22Rv1 (cell line): ENCODE results near the gene ODAD3.
A peak's percentile ranks its signal among the peaks of the same experiment; 100 is the strongest.

Source experiments
- H3K27ac ChIP-seq: fragments of 450-650 bp; 2 replicates; pipeline ENCODE4 v1.5.1; 2017
- ZFX ChIP-seq: fragments of 450-650 bp; IDR thresholded peaks from 2 replicates; pipeline ENCODE4 v1.6.1; 2017; ENCODE audit warnings: antibody characterized with exemption, borderline replicate concordance
- TF ChIP-seq, protein P1 (sequence below): fragments of 450-650 bp; IDR thresholded peaks from 2 replicates; pipeline ENCODE4 v1.5.1; 2017; ENCODE audit warnings: mild to moderate bottlenecking

ODAD3 gene

DNA sequence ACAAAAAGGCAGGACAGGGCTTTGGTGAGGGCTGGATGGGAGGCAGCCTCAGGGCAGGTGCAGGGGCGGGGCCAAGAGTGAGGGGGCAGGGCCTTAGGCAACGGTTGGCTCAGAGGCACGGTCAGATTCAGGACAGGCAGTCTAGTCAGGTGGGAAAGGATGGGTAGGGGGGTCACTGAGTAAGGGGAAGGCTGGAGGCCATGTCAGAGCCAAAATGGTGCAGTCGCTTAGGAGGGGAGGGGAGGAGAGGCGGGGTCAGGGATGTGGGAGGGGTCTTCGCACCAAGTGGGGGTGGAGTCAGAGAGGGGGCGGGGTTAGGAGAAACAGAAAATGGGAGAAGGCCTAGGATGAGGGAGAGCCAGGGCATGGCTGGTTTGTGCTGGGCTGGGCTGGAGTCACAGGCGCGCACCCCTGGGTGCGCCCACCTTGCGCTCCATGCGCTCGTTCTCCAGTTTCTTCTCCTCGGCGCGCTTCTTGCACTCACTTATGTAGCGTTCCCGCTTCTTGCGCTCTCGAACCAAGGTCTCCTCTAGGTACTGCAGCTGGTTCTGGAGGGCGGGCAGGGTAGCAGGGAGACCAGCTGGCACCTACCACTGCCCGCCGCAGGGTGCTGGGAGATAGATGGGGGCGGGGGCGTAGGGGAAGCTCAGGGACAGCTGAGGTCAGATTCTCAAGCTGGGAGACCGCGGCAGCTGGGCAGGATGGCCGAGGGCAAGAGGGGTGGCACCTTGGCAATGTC, 9.0 kb downstream of the ODAD3 start:
- no peak overlapping the region for H3K27ac ChIP-seq
- TF ChIP-seq ZFX: no peak

DNA sequence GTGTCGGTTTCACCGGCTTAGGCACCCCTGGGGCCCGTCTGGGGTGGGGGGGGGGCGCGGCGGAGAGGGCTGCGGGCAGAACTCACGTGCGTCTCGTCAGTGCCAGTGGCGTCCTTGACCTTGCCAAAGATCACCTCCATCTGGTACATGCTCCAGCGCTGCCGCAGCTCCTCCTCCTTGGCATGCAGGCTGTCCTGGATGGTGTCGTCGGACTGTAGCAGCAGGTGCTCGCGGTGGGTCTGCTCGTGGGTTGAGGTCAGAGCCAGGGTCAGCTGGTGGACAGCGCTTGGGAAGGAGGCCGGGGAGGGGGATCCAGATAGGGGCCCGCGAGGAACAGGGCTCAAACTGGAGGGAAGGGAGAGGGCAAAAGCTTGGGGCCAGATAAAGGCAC, 11.1 kb downstream of the ODAD3 start:
- TF ChIP-seq, protein P1, sequence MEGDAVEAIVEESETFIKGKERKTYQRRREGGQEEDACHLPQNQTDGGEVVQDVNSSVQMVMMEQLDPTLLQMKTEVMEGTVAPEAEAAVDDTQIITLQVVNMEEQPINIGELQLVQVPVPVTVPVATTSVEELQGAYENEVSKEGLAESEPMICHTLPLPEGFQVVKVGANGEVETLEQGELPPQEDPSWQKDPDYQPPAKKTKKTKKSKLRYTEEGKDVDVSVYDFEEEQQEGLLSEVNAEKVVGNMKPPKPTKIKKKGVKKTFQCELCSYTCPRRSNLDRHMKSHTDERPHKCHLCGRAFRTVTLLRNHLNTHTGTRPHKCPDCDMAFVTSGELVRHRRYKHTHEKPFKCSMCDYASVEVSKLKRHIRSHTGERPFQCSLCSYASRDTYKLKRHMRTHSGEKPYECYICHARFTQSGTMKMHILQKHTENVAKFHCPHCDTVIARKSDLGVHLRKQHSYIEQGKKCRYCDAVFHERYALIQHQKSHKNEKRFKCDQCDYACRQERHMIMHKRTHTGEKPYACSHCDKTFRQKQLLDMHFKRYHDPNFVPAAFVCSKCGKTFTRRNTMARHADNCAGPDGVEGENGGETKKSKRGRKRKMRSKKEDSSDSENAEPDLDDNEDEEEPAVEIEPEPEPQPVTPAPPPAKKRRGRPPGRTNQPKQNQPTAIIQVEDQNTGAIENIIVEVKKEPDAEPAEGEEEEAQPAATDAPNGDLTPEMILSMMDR: no peak
- no peak for TF ChIP-seq ZFX
- H3K27ac ChIP-seq: peak overlapping the region; percentile 79; the same call in 1 of the 2 replicates

DNA sequence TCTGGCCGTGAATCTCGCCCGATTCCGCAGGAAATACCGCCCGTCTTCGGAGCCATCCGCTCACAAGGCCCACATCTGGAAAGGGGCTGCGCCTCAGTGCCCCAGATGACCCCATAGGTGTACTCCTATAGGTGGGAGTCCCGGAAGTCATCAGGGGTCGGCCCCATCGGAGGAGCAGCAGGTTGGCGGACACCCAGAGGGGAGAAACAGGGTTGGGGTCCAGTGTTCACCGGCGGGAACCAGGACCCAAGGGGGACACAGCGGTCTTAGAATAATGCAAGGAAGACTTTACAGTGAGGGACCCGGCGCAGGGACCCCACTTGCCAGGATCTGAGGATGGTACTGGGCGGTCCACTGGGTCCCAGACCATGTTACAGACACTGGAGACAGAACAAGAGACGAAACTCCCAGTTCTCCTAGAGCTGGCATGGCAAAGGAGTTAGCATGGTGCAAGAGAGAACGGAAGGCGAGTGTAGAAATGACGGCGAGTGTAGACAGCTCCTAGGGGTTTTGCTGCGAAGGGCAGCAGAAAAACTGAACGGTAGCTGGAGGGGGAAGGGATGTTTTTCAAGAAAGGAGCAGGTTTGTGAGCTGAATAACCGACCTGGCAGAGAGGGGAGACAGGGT, 11.6 kb downstream of the ODAD3 start:
- H3K27ac ChIP-seq: peak overlapping the region; percentile 79
- no peak for TF ChIP-seq ZFX
- TF ChIP-seq, protein P1: no peak

DNA sequence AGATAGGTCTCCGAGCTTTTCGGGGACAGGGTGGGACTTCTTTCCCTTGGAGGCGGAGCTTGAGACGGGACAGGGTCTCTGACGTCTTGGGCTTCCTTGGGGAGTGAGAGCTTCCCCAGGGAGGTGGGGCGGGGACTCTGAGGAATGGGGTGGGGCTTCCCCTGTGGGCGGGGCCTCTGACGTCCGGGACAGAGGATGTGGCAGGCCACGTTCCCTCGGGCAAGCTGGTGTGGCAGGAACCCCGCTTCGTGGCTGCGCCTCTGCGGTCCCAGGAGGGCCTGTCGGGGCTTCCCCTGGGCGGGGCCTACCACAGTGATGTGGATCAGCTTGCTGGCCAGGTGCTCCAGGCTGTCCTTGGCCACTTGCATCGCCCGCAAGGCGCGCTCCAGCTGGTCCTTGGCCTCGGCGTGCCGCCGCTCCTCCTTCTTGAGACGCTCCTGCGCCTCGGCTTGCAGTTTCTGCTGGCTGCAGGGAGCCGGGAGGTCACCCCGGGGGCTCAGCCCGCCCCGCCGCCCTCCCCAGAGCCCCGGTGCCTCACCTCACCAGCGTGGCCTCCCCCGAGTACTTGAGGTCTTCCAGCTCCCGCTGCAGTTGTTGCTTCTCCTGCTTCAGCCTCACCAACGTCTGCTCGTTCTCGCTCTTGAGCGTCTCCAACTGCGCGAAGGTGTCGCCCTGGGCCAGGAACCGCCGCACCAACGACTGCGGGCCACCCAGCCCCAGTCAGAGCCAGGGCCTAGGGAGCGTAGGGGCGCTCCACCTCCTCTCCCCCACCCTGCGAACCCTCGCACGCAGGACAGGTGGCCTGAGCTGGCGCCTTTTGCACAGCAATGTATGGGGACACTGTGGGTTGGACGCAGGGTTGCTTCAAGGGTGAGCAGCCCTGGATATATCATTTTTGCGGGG, 12.5 kb downstream of the ODAD3 start:
- TF ChIP-seq, protein P1: no peak
- TF ChIP-seq ZFX: no peak
- peak overlapping the region; percentile 79 for H3K27ac ChIP-seq

DNA sequence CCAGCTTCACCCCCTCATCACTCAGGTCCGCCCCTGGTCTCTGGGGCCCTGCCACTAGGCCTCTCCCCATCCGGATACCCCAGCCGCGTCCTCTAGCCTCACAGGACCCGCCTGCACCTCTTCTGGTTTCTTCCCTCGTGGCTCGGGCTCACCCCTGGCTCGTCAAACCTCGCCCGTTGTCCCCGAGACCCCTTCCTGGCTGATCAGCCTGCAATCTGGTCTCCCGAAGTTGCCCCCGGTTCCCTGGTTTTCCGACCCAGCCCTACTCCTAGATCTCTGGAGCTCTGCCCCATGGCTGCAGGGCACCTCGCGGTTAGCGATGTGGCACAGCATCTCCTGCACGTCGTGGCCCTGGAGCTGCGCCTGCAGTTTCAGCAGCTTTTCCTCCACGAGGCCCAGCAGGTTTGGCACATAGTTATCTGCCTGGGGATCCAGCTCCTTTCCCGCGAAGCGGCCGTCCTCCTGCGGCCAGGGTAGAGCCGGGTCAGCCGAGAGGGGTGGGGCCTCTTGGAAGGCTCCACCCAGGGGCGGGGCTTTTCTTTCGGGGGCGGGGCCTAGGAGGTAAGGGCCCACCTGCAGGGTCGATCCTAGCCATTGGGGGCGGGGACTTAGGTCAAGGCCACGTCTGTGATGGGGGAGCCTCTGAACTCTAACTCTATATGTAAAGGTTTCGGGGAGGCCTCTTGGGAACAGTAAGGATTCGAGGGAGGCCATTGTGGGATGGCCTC, 13.4 kb downstream of the ODAD3 start:
- H3K27ac ChIP-seq: peak overlapping the region; percentile 79
- TF ChIP-seq ZFX: no peak
- TF ChIP-seq, protein P1: no peak

DNA sequence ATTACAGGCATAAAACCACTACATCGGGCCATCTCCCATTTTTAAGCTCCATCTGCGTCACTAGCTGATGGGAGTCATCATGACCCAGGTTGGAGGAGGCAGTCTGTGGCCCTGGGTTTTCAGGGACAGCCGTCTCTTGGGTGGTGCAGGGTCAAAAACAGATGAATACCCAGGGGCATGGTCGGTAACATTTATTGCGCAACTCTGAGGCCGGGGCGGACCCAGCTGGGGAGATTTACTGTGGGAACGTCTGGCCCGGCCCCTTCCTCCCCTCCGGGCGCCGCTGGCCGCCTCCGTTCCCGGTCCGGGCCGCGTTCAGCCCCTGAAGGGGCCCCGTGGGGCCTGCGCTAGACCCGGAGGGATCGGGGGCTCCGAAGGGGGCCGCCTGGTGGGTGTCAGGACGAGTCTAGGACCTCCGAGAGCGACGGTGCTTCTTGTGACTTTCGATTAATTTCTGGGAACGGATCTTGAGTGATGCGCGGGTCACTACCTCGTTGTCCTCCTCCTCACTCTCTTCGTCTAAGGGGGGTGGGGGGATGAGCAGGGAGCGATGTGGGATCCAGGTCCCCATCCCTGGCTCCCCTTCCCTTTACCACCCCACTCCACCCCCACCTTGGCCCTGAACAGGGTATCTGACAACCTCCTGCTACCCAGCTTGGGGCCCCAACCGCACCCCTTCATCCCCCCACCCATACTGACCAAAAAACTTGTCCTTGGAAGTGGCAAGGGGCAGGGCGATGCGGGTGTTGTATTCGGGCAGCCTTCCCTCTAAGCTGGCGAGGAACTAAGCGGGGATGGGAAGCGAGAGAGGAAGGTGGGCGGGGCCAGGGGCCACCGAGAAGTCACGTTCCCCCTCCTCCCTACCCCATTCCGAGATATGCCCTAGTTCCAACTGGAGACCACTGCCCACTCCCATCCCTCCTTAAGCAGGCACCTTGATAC, 14.2 kb downstream of the ODAD3 start:
- TF ChIP-seq, protein P1: no peak
- no peak for TF ChIP-seq ZFX
- peak overlapping the region; percentile 79 for H3K27ac ChIP-seq
